Fibroblast of the aortic adventitia (primary cell): ENCODE measurements around the gene STAT1. TPM values are rescaled to one million over a fixed set of nuclear protein-coding genes. Genes with fewer than 3 reads are reported as not detected.

Experiments
- DNase-seq: peaks from one replicate; pipeline ENCODE4 v3.0.0-alpha.2; 2010; ENCODE audit warnings: low read depth
- H3K4me3 ChIP-seq: 2 replicates; pipeline ENCODE4 v1.5.1; 2011; ENCODE audit warnings: low read depth, mild to moderate bottlenecking, control low read depth, low read length, moderate library complexity
- CTCF ChIP-seq: IDR thresholded peaks from 2 replicates; pipeline ENCODE4 v1.5.1; 2011; ENCODE audit warnings: mild to moderate bottlenecking, low read length, control low read depth, inconsistent platforms; ENCODE audit not compliant: insufficient read depth
- total RNA-seq: library from RNA; depleted of rRNA; stranded (reverse); fragments of >200 nt; gene quantifications from 2 replicates; pipeline ENCODE4 v1.2.3, GENCODE V29; 2012; ENCODE audit warnings: low replicate concordance

STAT1 gene
- total RNA-seq, 1 donor: 122 TPM

DNA sequence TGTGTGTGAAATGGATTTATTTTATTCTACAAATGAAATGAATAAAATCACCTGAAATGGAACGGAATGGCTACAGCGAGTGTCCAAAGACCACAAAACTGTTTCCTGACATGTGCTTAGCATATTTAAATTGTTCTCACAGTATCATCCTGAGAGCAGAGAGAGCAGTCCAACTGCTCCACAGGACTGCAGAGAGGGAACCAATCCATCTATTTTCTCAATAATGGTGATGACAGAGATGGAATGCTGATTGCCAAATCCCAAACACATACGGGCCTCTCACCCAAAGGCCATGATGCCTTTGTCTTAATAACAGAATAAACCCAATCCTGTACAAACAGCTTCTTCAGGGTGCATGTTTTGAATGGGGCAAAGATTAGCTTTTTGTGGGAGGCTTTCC is 41.1 kb downstream of the STAT1 start:
- H3K4me3 ChIP-seq: no peak overlapping the region
- TF ChIP-seq CTCF: no peak
- peak; percentile 43 for DNase-seq

DNA sequence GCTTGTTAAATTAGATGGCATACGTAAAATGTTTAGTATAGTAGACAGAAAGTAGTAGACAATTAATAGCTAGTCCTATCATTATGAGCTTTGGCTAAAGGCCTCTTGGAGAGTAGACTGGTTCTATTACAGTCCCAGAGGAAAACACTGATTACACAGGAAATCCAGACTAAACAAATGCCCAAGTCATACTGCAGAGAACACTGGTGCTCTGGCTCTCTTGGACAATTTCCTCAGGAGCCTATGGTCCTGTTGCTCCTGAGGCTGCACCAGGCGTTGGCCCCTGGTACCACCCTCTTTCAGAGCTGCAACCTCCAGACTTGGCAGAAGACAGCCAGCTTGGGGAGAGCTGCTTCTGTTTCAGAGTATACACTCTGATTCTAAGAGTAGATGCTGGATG is 41.8 kb downstream of the STAT1 start:
- no peak overlapping the region for H3K4me3 ChIP-seq
- no peak for TF ChIP-seq CTCF
- DNase-seq: no peak

DNA sequence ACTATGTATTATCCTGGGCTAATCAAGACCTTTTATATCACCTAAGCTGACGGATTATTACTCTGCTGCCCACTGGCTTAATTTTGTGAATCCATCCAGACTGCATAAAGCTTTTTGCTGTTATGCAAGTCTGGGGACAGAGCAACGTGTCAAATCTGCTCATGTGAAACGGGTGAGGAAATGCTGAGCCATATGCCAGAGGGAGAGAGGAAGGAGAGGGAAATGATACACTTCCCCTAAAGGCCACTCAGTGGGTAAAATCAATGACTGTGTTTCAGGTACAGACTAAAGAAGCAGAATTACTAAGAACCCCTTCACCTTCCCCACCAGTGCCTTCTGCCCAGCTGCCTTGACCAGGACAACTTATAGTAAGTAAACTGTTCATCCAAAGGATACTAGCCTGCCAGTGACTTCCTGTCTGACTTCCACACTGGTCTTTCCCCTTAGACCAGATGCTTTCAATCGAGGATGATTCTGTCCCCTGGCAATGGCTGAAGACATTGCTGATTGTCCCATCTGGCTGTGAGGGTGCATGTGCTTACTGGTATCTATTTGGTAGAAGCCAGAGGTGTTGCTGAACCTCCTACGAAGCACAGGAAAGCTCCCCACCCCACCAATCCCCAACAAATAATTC is 43.0 kb downstream of the STAT1 start:
- H3K4me3 ChIP-seq: no peak overlapping the region
- no peak for TF ChIP-seq CTCF
- no peak for DNase-seq

- DNase-seq: no peak
- no peak overlapping the region for H3K4me3 ChIP-seq
- TF ChIP-seq CTCF: no peak
These were observed 43.8 kb downstream of the STAT1 start for GRCh38 chr2:190970160-190970559.

DNA sequence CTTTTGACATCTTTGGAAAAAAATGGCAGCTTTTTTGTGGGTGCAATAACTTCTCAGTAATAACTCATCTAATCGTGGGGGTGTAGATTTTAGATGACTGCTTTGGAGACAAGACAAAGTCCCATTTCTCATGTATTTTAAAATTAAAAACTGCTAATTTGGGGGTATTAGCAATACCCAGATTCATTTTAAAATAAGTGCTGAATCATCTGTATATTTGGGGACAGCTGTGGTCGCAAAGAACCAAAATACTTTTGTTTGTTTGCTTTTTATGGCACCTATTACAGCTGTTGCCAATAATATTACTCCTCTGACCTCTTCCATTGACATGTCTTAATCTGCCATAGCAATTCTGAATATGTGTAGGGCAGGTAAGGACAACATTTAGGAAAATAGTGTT is 45.4 kb downstream of the STAT1 start:
- no peak for TF ChIP-seq CTCF

DNA sequence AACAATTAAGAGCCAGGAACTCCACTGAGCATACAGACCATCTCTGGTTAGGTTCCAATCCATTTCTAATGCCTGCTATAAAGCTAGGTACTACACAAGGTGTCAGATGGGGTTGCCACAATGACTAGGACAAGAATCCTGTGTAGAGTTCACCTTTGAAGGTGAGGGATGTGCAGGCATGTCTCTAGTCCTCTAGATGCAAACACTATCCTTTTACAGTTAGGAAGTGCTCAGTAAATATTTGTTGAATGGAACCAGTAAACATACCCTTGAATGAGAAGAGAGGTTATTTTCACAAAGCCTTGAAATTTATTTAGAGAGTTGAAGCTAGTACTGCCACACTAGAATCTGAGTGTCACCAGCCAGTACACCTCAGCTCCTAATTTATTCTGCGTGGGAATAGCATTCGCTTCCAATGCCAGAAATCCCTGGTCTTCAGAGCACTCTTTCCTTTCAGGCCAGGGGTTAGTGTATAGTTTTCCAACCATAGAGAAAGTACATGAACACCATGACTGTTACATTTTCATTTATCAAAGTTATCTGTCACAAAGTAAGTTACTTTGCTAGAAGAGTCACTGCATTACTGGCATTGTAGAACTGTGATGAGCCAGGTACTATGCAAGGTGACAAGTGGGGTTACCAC is 48.3 kb downstream of the STAT1 start:
- TF ChIP-seq CTCF: no peak
- no peak for DNase-seq
- H3K4me3 ChIP-seq: no peak overlapping the region

More for the DNA sequence above, 45.4 kb downstream of the STAT1 start:
- no peak for DNase-seq
- H3K4me3 ChIP-seq: no peak overlapping the region
